Measurements from ENCODE around the gene FIBCD1.

Gene FIBCD1

GRCh38 chr9:130938652-130939404, at the start of gene FIBCD1:
FIBCD1 (minus strand) TSS chr9:130939247; CDS start chr9:130938607, 640 bp downstream.
- in situ Hi-C loops (cut with MboI; ENCODE audit: low sequenced_read_pairs), result no loop called here

GRCh38 chr9:130988400-130988747, 49.3 kb upstream of the FIBCD1 start:
- in situ Hi-C loops (cut with MboI; ENCODE audit: low sequenced_read_pairs), result no loop called here

- in situ Hi-C loops (cut with MboI; ENCODE audit: low sequenced_read_pairs), result no loop called here
Observed at GRCh38 chr9:130987738-130988399, 48.8 kb upstream of the FIBCD1 start.

- in situ Hi-C loops (cut with MboI; ENCODE audit: low sequenced_read_pairs), result no loop called here
Observed at GRCh38 chr9:130987054-130987453, 48.0 kb upstream of the FIBCD1 start.

- in situ Hi-C loops (cut with MboI; ENCODE audit: low sequenced_read_pairs), result no loop called here
Observed at GRCh38 chr9:130986356-130986965, 47.4 kb upstream of the FIBCD1 start.

GRCh38 chr9:130985606-130986162, 46.6 kb upstream of the FIBCD1 start:
- in situ Hi-C loops (cut with MboI; ENCODE audit: low sequenced_read_pairs), result no loop called here

GRCh38 chr9:130985029-130985428, 46.0 kb upstream of the FIBCD1 start:
- in situ Hi-C loops (cut with MboI; ENCODE audit: low sequenced_read_pairs), result no loop called here

- in situ Hi-C loops (cut with MboI; ENCODE audit: low sequenced_read_pairs), result no loop called here
Observed at GRCh38 chr9:130984521-130984920, 45.5 kb upstream of the FIBCD1 start.

GRCh38 chr9:130983970-130984369, 44.9 kb upstream of the FIBCD1 start:
- in situ Hi-C loops (cut with MboI; ENCODE audit: low sequenced_read_pairs), result no loop called here

- in situ Hi-C loops (cut with MboI; ENCODE audit: low sequenced_read_pairs), result no loop called here
Observed at GRCh38 chr9:130983359-130983670, 44.3 kb upstream of the FIBCD1 start.

- in situ Hi-C loops (cut with MboI; ENCODE audit: low sequenced_read_pairs), result no loop called here
Observed at GRCh38 chr9:130982636-130983358, 43.8 kb upstream of the FIBCD1 start.

GRCh38 chr9:130981756-130982137, 42.7 kb upstream of the FIBCD1 start:
- in situ Hi-C loops (cut with MboI; ENCODE audit: low sequenced_read_pairs), result no loop called here

GRCh38 chr9:130981002-130981755, 42.1 kb upstream of the FIBCD1 start:
- in situ Hi-C loops (cut with MboI; ENCODE audit: low sequenced_read_pairs), result no loop called here

- in situ Hi-C loops (cut with MboI; ENCODE audit: low sequenced_read_pairs), result no loop called here
Observed at GRCh38 chr9:130980526-130980925, 41.5 kb upstream of the FIBCD1 start.

- in situ Hi-C loops (cut with MboI; ENCODE audit: low sequenced_read_pairs), result no loop called here
Observed at GRCh38 chr9:130979591-130980385, 40.7 kb upstream of the FIBCD1 start.

- in situ Hi-C loops (cut with MboI; ENCODE audit: low sequenced_read_pairs), result no loop called here
Observed at GRCh38 chr9:130977811-130978221, 38.8 kb upstream of the FIBCD1 start.

GRCh38 chr9:130975932-130976841, 37.1 kb upstream of the FIBCD1 start:
- in situ Hi-C loops (cut with MboI; ENCODE audit: low sequenced_read_pairs), result no loop called here

GRCh38 chr9:130975156-130975555, 36.1 kb upstream of the FIBCD1 start:
- in situ Hi-C loops (cut with MboI; ENCODE audit: low sequenced_read_pairs), result no loop called here

GRCh38 chr9:130974697-130975096, 35.6 kb upstream of the FIBCD1 start:
- in situ Hi-C loops (cut with MboI; ENCODE audit: low sequenced_read_pairs), result no loop called here
